WTC11 (cell line): ENCODE data around the gene GXYLT2. TPM values are rescaled to one million over a fixed set of nuclear protein-coding genes. Genes with fewer than 3 reads are reported as not detected.

Experiments
- AFF4 ChIP-seq: sonication (generic); formaldehyde crosslinking; IDR thresholded peaks from 2 replicates; pipeline ENCODE4 v1.8.1; 2023; ENCODE audit warnings: mild to moderate bottlenecking, missing genetic modification reagents, borderline replicate concordance
- ARID4B ChIP-seq: sonication (generic); formaldehyde crosslinking; IDR thresholded peaks from 2 replicates; pipeline ENCODE4 v1.8.0; 2023; ENCODE audit warnings: missing genetic modification reagents, mild to moderate bottlenecking, borderline replicate concordance
- ATF1 ChIP-seq: sonication (generic); formaldehyde crosslinking; IDR thresholded peaks from 2 replicates; pipeline ENCODE4 v1.8.1; 2023; ENCODE audit warnings: mild to moderate bottlenecking, moderate library complexity, missing genetic modification reagents
- ATF6 ChIP-seq: sonication (generic); formaldehyde crosslinking; IDR thresholded peaks from 2 replicates; pipeline ENCODE4 v1.8.1; 2023; ENCODE audit warnings: mild to moderate bottlenecking, missing genetic modification reagents
- CTCF ChIP-seq: fragments of 200-600 bp; IDR thresholded peaks from 2 replicates; pipeline ENCODE4 v1.8.0; 2022; ENCODE audit warnings: antibody characterized with exemption
- E2F1 ChIP-seq: sonication (generic); formaldehyde crosslinking; IDR thresholded peaks from 2 replicates; pipeline ENCODE4 v1.8.0; 2022; ENCODE audit warnings: mild to moderate bottlenecking, missing genetic modification reagents
- ELF4 ChIP-seq: sonication (generic); formaldehyde crosslinking; IDR thresholded peaks from 2 replicates; pipeline ENCODE4 v1.8.1; 2022; ENCODE audit warnings: low read depth, mild to moderate bottlenecking, moderate library complexity, missing genetic modification reagents
- GRHL2 ChIP-seq: fragments of 250-450 bp; sonication (Bioruptor Pico); IDR thresholded peaks from 2 replicates; pipeline ENCODE4 v1.8.0; 2022; ENCODE audit warnings: mild to moderate bottlenecking, moderate library complexity; ENCODE audit not compliant: insufficient replicate concordance, severe bottlenecking
- JUN ChIP-seq: sonication (generic); formaldehyde crosslinking; IDR thresholded peaks from 2 replicates; pipeline ENCODE4 v1.8.0; 2023; ENCODE audit warnings: mild to moderate bottlenecking, missing genetic modification reagents
- MAX ChIP-seq: sonication (generic); formaldehyde crosslinking; IDR thresholded peaks from 2 replicates; pipeline ENCODE4 v1.8.0; 2022; ENCODE audit warnings: mild to moderate bottlenecking, missing genetic modification reagents
- MYBL2 ChIP-seq: sonication (generic); formaldehyde crosslinking; IDR thresholded peaks from 2 replicates; pipeline ENCODE4 v1.8.1; 2023; ENCODE audit warnings: mild to moderate bottlenecking, moderate library complexity, missing genetic modification reagents
- NR3C1 ChIP-seq: sonication (generic); formaldehyde crosslinking; conservative IDR thresholded peaks from 2 replicates; pipeline ENCODE4 v1.8.1; 2023; ENCODE audit warnings: low read depth, mild to moderate bottlenecking, missing genetic modification reagents
- SMAD4 ChIP-seq: sonication (generic); formaldehyde crosslinking; IDR thresholded peaks from 2 replicates; pipeline ENCODE4 v1.8.0; 2022; ENCODE audit warnings: mild to moderate bottlenecking, missing genetic modification reagents
- STAT6 ChIP-seq: sonication (generic); formaldehyde crosslinking; conservative IDR thresholded peaks from 2 replicates; pipeline ENCODE4 v1.8.1; 2023; ENCODE audit warnings: mild to moderate bottlenecking, low read depth, missing genetic modification reagents, moderate library complexity
- ZNF121 ChIP-seq: sonication (generic); formaldehyde crosslinking; IDR thresholded peaks from 2 replicates; pipeline ENCODE4 v1.8.0; 2023; ENCODE audit warnings: missing genetic modification reagents
- ZNF416 ChIP-seq: fragments of 250-450 bp; sonication (Bioruptor Pico); IDR thresholded peaks from 2 replicates; pipeline ENCODE4 v1.9.0; 2021; ENCODE audit warnings: mild to moderate bottlenecking, inconsistent platforms
- ZNF425 ChIP-seq: fragments of 250-450 bp; sonication (Bioruptor Pico); conservative IDR thresholded peaks from 2 replicates; pipeline ENCODE4 v1.9.0; 2021; ENCODE audit warnings: mild to moderate bottlenecking
- ZNF671 ChIP-seq: fragments of 250-450 bp; sonication (Bioruptor Pico); IDR thresholded peaks from 2 replicates; pipeline ENCODE4 v1.8.0; 2021; ENCODE audit warnings: mild to moderate bottlenecking
- total RNA-seq: library from RNA; stranded (reverse); gene quantifications from 3 replicates; pipeline ENCODE4 v1.2.3, GENCODE V29; 2021

Gene GXYLT2
- total RNA-seq, 1 experiment from 2014 or later: 6.5 TPM

GRCh38 chr3:72847751-72848702 is 39.8 kb upstream of the GXYLT2 start, which contains the start of gene SHQ1 (continued):
- no peak for TF ChIP-seq ZNF425 (CRISPR knock-in tag)
- no peak for TF ChIP-seq STAT6 (CRISPR knock-in tag)
- TF ChIP-seq ATF1 (CRISPR knock-in tag): no peak
- peak; percentile 76; the same call in 1 of the 2 replicates for TF ChIP-seq E2F1
- TF ChIP-seq ZNF671: no peak
- TF ChIP-seq ELF4: no peak
- no peak for TF ChIP-seq SMAD4 (CRISPR knock-in tag)
- peak; percentile 89 for TF ChIP-seq MYBL2 (CRISPR knock-in tag)
- no peak for TF ChIP-seq ZNF416
- TF ChIP-seq GRHL2 (CRISPR knock-in tag): no peak
- peak; percentile 86; the same call in 1 of the 2 replicates for TF ChIP-seq ARID4B (CRISPR knock-in tag)
- TF ChIP-seq JUN (CRISPR knock-in tag): 0 out of 2 replicates have a peak, but pooled peaks have one; percentile 76
- TF ChIP-seq MAX (CRISPR knock-in tag): peak; percentile 96
- TF ChIP-seq NR3C1 (CRISPR knock-in tag): no peak
- no peak for TF ChIP-seq ATF6
- TF ChIP-seq AFF4 (CRISPR knock-in tag): peak; percentile 91; the same call in 1 of the 2 replicates
- TF ChIP-seq CTCF: no peak
- no peak; the same call in 1 of the 2 replicates for TF ChIP-seq ZNF121 (CRISPR knock-in tag)
